ENCODE data around the gene RIPPLY3.

- TF ChIP-seq, protein P1, sequence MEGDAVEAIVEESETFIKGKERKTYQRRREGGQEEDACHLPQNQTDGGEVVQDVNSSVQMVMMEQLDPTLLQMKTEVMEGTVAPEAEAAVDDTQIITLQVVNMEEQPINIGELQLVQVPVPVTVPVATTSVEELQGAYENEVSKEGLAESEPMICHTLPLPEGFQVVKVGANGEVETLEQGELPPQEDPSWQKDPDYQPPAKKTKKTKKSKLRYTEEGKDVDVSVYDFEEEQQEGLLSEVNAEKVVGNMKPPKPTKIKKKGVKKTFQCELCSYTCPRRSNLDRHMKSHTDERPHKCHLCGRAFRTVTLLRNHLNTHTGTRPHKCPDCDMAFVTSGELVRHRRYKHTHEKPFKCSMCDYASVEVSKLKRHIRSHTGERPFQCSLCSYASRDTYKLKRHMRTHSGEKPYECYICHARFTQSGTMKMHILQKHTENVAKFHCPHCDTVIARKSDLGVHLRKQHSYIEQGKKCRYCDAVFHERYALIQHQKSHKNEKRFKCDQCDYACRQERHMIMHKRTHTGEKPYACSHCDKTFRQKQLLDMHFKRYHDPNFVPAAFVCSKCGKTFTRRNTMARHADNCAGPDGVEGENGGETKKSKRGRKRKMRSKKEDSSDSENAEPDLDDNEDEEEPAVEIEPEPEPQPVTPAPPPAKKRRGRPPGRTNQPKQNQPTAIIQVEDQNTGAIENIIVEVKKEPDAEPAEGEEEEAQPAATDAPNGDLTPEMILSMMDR (IDR thresholded peaks at IDR 0.05; ENCODE audit: insufficient read depth, low read depth, low read length): no peak
- no peak for TF ChIP-seq EZH2 (IDR thresholded peaks at IDR 0.05; ENCODE audit: insufficient read depth, low read length)
These were observed 25.5 kb upstream of the RIPPLY3 start for GRCh38 chr21:36981049-36981391.
